ENCODE results near the gene ANKRD33B. TPM values are rescaled to one million over a fixed set of nuclear protein-coding genes. Genes with fewer than 3 reads are reported as not detected.
A peak's percentile ranks its signal among the peaks of the same experiment; 100 is the strongest.

ANKRD33B gene
- total RNA-seq, 4 donors from 2014 or later = 21.3 to 34.9 (median 30.5) TPM

DNA sequence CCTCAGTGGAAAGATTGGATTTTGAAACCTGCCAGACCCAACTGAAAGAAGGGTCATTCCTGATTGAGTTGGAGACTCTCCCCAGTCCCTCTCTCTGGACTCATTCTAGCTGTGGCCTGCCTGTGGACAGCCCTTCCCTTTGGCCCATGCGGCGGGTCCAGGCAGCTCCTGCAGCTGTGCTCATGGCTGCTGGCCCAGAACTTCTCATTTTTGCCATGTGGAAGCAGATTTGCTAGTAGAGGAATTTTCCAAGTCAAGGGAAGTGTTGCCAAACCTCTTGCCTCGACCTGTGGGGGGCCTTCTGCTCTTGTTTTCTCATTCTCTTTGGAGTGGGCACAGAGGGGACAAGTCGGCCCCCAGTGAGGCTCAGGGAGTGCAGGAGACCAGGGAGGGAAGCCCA lies 89.2 kb downstream of the ANKRD33B start:
- no peak for TF ChIP-seq EP300 (IDR thresholded peaks at IDR 0.05)
- TF ChIP-seq, protein P1, sequence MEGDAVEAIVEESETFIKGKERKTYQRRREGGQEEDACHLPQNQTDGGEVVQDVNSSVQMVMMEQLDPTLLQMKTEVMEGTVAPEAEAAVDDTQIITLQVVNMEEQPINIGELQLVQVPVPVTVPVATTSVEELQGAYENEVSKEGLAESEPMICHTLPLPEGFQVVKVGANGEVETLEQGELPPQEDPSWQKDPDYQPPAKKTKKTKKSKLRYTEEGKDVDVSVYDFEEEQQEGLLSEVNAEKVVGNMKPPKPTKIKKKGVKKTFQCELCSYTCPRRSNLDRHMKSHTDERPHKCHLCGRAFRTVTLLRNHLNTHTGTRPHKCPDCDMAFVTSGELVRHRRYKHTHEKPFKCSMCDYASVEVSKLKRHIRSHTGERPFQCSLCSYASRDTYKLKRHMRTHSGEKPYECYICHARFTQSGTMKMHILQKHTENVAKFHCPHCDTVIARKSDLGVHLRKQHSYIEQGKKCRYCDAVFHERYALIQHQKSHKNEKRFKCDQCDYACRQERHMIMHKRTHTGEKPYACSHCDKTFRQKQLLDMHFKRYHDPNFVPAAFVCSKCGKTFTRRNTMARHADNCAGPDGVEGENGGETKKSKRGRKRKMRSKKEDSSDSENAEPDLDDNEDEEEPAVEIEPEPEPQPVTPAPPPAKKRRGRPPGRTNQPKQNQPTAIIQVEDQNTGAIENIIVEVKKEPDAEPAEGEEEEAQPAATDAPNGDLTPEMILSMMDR (IDR thresholded peaks at IDR 0.05) = no peak
- no peak for TF ChIP-seq POLR2A (IDR thresholded peaks at IDR 0.05)
- Histone ChIP-seq H3K36me3 (peaks cover 0 to 34% (median 0%) of the 10 kb centered on the region in 3 donors), H3K4me3 (no peak overlapping the region), H3K9me3 (no peaks in the 10 kb centered on the region), H3K4me1 (peaks cover 0 to 29% (median 4%) of the 10 kb centered on the region in 4 donors), H3K27ac (peak overlapping the region in 1 of 4 donors; percentile 29), H3K27me3 (no peaks in the 10 kb centered on the region)
- DNase-seq (ENCODE audit: low spot score in 2 of 2) = peak; percentile 44 to 46
- WGBS, 2 donors = 52 to 61% methylated on average over 4 of the region's 4 CpGs

DNA sequence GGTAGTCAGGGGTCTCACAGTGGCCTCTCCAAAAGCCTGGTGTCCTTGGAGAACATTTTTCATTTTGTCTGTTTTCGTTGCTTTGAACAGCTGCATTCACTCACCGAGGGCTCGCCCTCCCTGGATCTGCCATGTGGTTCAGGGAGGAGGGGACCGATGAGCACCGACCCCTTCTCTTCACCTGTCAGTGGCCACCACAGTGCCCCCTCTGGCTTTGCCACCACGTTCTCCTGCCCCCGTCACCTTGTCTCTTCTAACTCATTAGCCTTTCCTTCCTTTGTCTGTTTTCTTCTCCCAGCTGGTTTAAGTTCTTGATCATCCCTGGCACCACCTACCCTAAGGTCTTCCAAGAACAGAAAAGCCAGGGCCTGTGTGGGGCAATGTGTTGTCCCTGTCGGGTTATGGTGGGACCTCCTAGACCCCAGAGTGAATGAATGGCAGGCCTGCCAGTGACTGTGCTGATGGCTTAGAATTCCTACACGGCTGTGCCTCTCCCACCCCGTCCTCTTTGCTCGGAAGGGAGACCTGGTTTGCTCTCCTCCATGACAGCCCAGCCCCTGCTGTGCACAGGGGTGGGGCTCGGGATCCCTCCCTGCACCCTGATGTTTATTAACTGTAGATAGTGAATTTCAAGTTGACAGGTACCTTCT lies 90.0 kb downstream of the ANKRD33B start:
- no peaks in the 10 kb centered on the region for H3K9me3 ChIP-seq
- peaks cover 0 to 29% (median 4%) of the 10 kb centered on the region in 4 donors for H3K4me1 ChIP-seq
- H3K27me3 ChIP-seq = no peaks in the 10 kb centered on the region
- TF ChIP-seq, protein P1 (IDR thresholded peaks at IDR 0.05) = no peak
- TF ChIP-seq POLR2A (IDR thresholded peaks at IDR 0.05) = no peak
- TF ChIP-seq EP300 (IDR thresholded peaks at IDR 0.05) = no peak
- H3K36me3 ChIP-seq = peaks cover 0 to 34% (median 0%) of the 10 kb centered on the region in 3 donors
- H3K4me3 ChIP-seq = no peak overlapping the region
- WGBS, 2 donors = 77 to 80% methylated on average over 12 of the region's 12 CpGs
- DNase-seq (ENCODE audit: low spot score in 2 of 2) = no peak
- H3K27ac ChIP-seq = peak overlapping the region in 1 of 4 donors; percentile 29

DNA sequence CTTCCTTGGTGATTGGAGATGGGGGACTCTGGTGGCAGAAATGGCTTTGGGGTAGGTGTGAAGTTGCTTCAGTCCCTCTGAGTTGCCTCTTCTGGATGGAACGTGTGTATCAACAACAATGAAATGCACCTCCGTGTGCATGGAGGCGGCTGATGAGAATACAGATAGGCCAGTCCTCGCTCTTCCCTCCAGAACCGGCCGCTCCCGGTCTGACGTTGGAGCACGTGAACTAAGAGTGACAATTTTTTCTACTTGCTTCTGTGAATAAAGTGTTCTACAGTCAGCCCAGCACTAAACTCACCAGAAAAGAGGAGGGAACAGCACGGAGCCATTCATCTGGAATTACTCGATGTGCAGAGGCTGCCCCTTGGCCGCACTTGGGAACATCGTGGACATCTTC lies 90.7 kb downstream of the ANKRD33B start:
- TF ChIP-seq EP300 (IDR thresholded peaks at IDR 0.05) = no peak
- no peak for TF ChIP-seq POLR2A (IDR thresholded peaks at IDR 0.05)
- TF ChIP-seq, protein P1 (IDR thresholded peaks at IDR 0.05) = no peak
- H3K4me1 ChIP-seq = peaks cover 0 to 29% (median 4%) of the 10 kb centered on the region in 4 donors
- H3K4me3 ChIP-seq = no peak overlapping the region
- DNase-seq (ENCODE audit: low spot score in 2 of 2) = no peak
- H3K27me3 ChIP-seq = no peaks in the 10 kb centered on the region
- H3K27ac ChIP-seq = no peak overlapping the region
- 83 to 85% methylated on average over 13 of the region's 13 CpGs for WGBS, 2 donors
- peaks cover 0 to 29% (median 0%) of the 10 kb centered on the region in 3 donors for H3K36me3 ChIP-seq
- H3K9me3 ChIP-seq = no peaks in the 10 kb centered on the region

DNA sequence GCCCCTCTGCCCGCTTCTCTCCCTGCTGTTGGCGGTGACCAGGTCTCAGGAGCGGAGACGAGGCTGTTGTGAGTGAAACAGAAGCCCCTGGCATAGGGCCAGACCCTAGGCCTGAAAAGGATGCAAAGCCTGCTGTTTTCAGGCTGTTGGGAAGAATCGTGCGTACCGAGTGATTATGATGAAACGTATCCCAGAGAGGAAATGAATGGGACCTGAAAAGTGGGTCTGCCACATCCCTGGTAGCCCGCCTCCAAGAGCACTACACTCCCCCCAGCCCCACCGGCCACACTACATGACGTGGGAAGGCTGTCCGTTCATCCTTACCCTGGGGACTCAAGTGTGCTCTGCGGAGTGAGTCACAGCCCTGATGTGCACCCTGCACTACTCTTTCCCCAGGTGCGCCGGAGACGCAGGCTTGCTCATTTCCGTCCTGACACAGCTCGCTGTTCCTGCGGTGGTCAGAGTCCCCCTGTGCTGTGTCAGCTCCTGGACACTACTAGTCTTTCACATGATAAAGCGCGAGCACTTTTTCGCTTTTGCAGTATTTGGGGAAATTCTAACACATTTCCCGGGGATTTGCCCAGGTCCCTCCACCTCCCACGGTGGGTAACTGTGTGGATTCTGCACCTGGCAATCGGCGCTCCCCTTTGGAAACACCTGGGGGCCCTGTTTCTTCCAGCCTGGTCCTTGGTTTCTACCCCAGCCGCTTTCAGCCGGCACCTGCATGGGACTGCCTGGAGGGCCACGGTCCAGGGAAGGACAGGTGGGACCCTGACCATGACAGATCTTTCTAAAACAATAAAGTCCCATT lies 91.5 kb downstream of the ANKRD33B start:
- WGBS, 2 donors = 78 to 81% methylated on average over 29 of the region's 29 CpGs
- Histone ChIP-seq H3K4me3 (no peak overlapping the region), H3K4me1 (peaks cover 0 to 29% (median 4%) of the 10 kb centered on the region in 4 donors), H3K27me3 (no peaks in the 10 kb centered on the region), H3K27ac (no peak overlapping the region), H3K9me3 (no peaks in the 10 kb centered on the region), H3K36me3 (peaks cover 0 to 21% (median 0%) of the 10 kb centered on the region in 3 donors)
- TF ChIP-seq, protein P1 (IDR thresholded peaks at IDR 0.05) = no peak
- TF ChIP-seq EP300 (IDR thresholded peaks at IDR 0.05) = no peak
- no peak for TF ChIP-seq POLR2A (IDR thresholded peaks at IDR 0.05)
- no peak for DNase-seq (ENCODE audit: low spot score in 2 of 2)

Data from tibial nerve (tissue), 4 donors.